ENCODE measurements around the gene ARVCF.

ARVCF gene

DNA sequence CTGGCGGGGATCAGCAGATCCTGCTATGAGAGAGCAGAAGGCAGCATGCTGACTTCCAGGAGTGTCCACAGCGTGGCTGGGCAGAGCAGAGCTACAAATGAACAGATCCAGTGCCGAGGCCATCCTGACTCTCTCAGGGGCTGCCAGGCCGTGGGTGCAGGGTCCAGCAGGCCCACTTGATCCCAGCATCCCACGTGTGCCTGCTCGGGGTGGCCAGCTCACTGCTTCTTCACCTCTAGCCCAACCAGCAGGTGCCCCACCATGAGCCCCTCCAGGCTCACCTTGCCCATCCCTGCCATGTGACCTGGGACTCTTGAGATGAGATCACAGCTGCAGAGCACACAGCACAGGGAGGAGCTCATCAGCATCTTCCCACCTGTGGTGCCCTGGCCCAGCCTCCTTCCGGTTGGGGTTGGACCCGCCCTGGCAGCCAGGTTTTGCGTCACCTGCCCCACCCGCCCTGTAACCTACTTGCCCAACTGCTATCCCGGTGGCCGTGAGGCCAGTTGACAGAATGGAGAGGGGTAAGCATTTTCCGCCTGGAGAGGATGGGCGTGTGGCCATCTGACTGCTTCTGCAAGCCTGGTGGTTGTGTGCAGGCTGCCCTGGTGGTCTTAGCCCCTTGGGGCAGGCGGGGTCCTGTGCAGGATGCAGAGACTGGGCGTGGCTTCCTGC, 15.2 kb upstream of the ARVCF start:
- peak; percentile 55 for DNase-seq (ENCODE audit: low spot score)

DNA sequence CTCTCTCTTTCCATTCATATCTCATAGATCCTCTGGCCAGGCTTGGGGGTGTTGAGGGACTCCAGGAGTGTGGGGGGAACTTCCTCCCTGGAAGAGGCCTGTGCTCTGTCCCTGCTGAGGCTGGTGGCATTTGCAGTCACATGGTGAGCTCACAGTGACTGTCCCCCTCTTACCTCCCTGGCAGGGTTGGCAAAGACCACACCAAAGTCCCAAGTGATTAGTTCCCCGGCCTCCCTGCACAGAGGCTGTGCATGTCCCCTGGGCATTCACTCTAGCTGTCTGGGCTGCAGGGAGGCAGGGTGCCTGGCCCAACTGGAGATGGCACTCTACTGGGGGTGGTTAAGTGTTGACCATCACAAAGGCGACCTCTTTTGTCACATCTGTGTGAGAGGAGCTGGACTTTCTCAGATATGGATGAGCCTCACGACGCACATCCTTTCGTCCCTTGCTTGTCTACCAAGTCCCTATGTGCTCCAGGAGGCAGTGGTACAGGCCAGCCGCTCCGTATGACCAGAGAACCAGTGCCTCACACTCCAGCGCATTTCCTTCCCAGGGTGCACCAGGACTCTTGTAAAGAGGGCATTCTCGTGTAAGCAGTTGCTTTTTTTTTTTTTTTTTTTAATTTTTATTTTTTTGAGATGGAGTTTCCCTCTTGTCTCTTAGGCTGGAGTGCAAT, 13.1 kb upstream of the ARVCF start:
- DNase-seq (ENCODE audit: low spot score): no peak

GRCh38 chr22:20028855-20029549, 12.4 kb upstream of the ARVCF start:
- DNase-seq (ENCODE audit: low spot score): no peak

GRCh38 chr22:20027966-20028854, 11.6 kb upstream of the ARVCF start:
- DNase-seq (ENCODE audit: low spot score): peak; percentile 62

DNA sequence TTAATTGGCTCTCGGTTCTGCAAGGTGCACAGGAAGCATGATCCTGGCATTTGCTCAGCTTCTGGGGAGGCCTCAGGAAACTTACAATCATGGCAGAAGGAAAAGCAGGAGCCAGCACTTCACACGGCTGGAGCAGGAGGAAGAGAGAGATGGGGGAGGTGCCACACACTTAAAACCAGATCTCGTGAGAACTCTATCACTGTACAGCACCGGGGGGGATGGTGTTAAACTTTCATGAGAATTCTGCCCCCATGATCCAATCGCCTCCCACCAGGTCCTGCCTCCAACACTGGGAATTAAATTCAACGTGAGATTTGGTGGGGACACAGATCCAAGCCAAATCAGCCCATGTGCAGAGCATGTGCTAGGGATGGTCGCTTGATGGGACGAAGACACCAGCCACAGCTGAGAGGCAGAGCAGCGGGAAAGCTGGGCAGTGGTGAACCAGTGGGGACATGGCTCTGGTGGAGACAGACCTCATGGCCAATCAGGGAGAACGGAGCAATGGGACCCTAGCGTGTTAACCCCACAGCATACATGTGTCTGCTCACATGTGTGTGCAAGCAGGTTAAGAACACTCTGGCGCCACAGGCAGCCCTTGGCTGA, 10.5 kb upstream of the ARVCF start:
- DNase-seq (ENCODE audit: low spot score): no peak

DNA sequence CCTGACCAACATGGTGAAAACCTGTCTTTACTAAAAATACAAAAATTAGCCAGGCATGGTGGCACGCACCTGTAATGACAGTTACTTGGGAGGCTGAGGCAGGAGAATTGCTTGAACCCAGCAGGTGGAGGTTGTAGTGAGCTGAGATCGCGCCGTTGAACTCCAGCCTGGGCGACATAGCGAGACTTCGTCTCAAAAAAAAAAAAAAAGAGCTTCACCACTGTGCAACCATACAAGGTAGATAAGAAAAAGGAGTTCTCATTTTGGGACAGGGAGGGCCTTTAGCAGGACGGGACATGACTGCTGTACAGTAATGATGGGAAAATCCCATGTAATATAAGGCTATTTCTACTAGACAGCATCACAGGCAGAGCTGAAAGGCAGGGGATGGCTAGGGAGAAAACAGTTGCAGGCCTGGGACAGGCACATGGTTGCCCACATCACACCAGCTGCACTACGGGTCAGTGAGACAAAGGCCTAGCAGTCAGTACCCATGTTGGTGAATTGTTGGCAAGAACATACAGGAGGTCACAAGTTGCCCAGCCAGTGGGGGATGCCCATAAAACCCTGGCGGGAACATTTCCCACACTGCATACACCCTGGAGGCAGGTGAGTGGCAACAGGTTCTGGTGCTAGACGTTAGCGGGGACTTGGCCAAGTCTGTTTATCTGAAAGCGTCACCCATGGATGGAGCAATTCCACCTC, 9.7 kb upstream of the ARVCF start:
- DNase-seq (ENCODE audit: low spot score): no peak

DNA sequence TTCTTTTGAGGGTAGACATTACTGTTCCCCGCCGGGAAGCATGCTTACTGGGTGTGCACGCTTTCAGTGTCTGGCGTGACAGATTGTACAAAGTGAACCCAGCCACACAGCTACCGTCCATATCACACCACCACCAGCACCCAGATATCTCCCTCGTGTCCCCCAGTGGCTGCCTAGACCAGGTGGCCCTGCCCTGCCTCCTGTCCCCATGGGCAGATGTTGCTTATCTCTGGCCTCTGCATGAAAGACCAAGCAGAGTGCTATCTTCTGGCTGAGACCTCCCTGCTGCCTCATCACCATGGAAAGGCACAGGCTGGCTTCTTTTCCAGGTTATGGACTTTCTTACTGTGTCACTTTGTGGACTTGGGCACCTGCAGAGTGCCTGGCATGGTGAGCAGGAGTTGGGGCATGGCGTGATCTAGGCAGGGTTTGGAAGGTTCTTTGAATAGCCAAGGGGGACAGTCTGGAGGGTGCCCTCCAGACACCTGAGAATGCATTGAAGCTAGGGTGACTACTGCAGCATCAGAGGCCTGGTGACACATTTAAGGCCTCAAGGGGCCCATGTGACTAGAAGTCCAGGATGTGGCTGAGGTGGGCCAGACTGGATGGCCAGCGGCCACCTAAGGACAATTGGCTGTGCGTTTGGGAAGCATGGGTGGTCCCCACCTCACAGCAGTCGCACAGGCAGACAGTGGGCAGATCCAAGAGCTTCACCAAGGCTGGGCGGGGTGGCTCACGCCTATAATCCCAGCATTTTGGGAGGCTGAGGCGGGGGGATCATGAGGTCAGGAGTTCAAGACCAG, 9.0 kb upstream of the ARVCF start:
- no peak for DNase-seq (ENCODE audit: low spot score)

GRCh38 chr22:20024650-20025397, 8.2 kb upstream of the ARVCF start:
- DNase-seq (ENCODE audit: low spot score): no peak

- DNase-seq (ENCODE audit: low spot score): no peak
Observed at GRCh38 chr22:20024225-20024624, 7.6 kb upstream of the ARVCF start.

DNA sequence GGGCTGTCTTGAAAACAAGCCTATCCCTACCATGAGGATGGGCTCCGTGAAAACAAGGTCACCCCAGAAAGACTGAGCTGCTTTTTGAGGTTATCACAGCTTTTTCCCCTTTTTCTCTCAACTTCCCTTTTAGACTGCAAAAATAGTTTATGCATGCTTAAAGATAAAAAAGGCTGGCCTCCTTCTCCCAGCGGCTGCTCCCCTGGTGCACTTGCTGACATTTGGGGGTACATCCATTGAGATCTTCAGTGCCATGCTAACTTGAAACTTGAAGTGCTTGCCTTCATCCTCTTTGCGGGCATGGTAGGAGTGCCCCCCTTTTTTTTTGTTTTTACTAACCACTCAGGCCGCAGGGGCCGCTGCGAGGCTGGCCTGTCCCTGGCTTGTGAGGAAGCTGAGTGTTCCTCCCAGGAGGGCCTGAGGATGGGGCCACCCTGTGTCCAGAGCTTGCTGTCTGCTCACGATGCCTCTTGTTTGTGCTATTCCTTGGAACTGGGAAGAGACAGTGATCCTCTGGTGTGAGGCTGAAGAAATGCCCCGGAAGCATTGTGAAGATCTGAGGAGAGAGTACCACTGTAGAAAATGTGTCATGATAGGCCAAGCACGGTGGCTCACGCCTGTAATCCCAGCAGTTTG, 6.5 kb upstream of the ARVCF start:
- DNase-seq (ENCODE audit: low spot score): no peak

- no peak for DNase-seq (ENCODE audit: low spot score)
Observed at GRCh38 chr22:20022231-20022977, 5.8 kb upstream of the ARVCF start.

GRCh38 chr22:20021196-20022181, 4.9 kb upstream of the ARVCF start:
- no peak for DNase-seq (ENCODE audit: low spot score)

- DNase-seq (ENCODE audit: low spot score): peak; percentile 93
Observed at GRCh38 chr22:20020533-20021195, 4.0 kb upstream of the ARVCF start, which contains the start of gene TANGO2. TSS of gene TANGO2 (plus strand) at chr22:20021110. CDS start at chr22:20036799, 15,689 bp downstream.

- no peak for DNase-seq (ENCODE audit: low spot score)
Observed at GRCh38 chr22:20019661-20020532, 3.3 kb upstream of the ARVCF start.

- DNase-seq (ENCODE audit: low spot score): no peak
Observed at GRCh38 chr22:20018001-20018400, 1.4 kb upstream of the ARVCF start.

DNA sequence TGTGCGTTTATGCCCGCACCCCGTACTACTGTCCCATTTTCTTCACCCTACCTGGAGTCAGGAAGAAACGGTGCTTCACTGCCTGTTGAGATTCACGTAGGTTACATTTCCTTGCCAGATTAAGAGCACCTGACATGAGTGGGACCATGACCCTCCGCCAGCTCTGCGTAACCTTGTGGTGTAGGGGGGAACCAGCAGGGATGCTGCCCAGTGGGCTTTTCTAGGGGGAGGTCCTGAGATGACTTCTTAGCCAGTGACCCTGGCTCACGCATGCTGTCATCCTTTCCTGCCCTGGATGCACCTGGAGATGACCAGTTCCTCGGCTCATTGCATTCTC, 967 bp upstream of the ARVCF start:
- no peak for DNase-seq (ENCODE audit: low spot score)
